GM18520 (cell line): Measurements from ENCODE around the gene EP400.
A peak's percentile ranks its signal among the peaks of the same experiment; 100 is the strongest.
"Not testable (repeated sequence)": the region's sequence is repeated elsewhere in the genome, so short reads cannot be mapped to it uniquely, and the experiment has no call there.

Source experiments
- ATAC-seq: cut with Tn5 transposase; IDR thresholded peaks from one replicate; pipeline ENCODE4 v1.9.1; 2021; ENCODE audit not compliant: unreplicated experiment

The EP400 gene

DNA sequence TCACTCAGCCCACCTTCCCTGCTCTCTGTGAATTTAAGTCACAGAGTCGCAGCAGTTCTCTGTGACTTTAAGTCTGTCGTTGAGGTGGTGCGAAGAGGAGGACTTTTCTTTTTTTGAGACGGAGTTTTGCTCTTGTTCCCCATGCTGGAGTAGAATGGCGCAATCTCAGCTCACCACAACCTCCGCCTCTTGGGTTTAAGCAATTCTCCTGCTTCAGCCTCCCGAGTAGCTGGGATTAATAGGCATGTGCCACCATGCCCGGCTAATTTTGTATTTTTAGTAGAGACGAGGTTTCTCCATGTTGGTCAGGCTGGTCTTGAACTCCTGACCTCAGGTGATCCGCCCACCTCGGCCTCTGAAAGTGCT is 35.8 kb downstream of the EP400 start:
- not testable (repeated sequence) for ATAC-seq

DNA sequence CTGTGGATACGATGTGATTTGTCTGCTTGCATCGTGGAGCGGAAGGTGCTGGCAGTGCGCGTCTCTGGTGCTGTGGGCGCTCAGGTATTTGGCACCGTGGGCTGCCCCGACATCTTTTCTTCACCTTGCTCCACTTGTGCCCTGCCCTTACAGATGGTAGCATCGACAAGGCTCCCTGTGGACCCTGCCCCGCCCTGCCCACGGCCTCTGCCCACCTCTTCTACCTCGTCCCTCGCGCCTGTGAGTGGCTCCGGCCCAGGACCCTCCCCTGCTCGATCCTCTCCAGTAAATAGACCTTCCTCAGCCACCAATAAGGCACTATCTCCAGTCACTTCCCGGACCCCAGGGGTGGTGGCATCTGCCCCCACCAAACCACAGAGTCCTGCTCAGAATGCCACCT is 36.6 kb downstream of the EP400 start:
- ATAC-seq, result no peak

DNA sequence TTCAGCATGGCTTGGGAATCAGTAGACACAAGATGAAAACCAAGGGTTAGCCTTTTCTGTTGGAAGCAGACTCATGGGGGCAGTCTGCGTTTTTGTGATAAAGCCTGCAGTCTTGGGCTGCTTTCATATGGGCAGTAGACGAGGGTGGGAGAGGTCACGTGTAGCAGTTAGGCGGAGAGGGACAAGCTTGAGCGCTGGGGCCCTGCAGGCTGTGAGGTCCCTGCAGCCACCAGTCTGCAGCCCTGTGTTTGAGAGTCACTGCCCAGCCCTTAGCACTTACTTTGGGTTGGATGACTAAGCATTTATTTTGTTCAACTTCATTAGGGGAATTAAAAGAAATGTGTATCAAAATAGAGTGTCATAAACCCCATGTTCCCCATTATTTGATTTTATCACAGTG is 37.2 kb downstream of the EP400 start:
- ATAC-seq, result no peak

DNA sequence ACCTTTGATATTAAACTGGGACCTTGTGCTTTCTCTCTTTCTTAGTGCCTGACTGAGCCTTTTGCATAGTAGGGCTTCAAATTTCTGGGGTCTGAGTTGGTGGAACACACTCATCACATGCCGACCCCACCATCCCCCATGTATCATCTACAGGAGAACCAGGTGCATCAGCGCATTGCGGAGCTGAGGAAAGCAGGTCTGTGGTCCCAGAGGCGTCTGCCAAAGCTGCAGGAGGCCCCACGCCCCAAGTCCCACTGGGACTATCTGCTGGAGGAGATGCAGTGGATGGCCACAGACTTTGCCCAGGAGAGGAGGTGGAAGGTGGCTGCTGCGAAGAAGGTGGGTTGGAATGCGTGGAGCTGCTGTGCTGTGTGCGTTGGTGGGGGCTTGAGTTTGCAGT is 37.8 kb downstream of the EP400 start:
- ATAC-seq, result no peak

DNA sequence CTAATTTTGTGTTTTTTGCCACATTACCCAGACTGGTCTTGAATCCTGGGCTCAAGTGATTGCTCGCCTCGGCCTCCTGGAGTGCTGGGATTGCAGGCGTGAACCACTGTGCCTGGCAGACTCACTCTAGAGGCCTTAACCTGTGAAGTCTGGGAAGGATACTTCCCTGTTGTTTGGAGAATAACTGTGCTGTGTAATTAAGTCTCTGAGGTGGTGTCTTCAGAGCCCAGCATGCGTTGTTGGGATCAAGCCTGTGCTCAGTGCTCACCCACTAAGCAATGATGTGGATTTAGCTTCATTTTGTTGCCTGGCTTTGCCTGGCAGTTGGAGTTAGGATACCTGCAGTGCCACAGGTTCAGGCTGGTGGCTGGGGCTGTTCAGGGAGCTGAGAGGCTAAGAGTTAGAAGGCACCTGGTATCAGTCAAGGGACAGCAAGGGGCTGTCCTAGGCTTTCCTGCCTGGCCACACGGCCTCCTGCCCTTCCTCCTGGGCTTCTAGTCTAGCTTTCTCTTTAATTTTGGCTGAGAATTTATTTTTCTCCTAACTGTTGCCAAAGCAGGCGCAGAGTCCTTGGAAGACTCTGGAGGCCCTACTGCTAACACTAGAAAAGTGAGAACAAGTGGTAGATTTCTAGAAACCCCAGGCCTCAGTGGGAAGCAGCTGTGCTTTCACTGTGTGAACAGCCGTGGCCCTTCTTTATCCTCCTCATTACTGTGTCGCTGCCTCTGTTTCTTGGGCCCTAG is 38.5 kb downstream of the EP400 start:
- no peak for ATAC-seq

DNA sequence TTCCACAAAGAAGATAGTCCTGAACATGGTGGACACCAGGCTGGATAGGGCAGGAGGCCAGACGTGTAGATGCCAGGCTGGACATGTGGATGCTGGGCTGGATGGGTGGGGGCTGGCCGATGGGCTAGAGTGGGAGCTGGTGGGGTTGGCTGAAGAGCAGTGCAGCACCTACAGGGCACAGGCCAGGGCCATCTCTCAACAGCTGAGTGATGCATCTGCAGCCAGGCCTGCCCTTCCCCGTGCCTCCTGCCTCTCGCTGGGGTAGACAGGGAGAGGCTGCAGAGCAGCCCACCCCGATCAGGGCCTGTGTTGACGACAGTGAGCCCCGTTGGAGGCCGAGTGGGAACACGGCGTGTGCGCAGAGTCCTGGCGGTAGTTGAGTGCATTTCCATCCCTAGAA is 39.3 kb downstream of the EP400 start:
- no peak for ATAC-seq

DNA sequence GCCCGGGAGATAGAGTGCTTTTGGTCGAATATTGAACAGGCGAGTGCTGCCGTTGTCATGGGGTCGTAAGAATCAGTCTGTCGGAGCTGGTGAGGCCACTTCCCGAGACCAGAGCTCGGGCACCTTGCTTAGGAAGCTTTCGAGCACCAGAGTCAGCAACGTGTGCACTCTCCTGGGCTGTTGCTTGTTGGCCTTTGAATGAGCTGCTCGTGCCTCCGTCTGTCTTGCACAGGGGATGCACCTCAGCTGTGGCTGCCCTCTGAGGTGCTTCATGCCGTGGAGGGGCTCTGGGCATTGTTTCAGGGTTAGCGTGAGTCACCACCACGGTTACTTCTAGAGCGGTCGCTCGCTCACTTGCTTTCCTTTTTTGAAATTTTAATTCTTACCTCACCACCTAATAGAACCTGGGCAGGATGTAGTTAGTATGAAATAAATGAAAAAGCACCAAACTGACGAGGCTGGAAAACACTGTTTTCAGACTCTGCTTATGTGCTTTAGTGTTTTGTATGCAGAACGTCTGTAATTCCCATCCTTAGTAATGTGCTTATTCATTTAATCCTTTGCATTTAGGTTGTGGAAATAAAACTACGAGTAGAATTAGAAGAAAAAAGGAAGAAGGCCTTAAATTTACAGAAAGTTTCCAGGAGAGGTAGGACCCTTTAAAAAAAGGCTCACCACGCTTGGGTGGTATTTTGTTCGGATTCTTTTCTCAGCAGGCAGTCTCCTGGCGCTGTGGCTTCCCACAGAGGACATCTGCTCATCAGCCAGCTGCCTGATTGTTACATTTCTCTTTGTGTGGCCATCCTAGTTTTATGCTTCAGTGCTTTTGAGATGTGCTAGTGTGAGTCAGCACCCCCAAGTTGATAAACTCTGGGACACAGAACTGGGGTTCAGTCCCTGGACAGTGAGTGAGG is 40.6 kb downstream of the EP400 start:
- ATAC-seq, result no peak

DNA sequence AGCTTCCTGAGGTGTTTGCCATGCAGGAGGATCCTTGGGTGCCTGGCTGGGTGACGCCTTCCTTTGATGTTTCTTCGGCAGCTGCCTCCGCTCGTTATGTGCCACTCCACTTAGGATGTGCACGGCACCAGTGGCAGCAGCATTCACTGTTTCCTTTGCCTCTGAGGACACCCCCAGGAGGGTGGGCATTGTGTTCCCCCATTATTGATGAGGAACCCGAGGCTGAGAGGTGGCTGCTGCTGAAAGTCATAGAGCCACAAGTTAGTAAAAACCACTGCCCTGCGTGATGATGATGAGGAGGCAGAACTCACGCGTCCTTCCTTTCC is 41.2 kb downstream of the EP400 start:
- ATAC-seq, result no peak

DNA sequence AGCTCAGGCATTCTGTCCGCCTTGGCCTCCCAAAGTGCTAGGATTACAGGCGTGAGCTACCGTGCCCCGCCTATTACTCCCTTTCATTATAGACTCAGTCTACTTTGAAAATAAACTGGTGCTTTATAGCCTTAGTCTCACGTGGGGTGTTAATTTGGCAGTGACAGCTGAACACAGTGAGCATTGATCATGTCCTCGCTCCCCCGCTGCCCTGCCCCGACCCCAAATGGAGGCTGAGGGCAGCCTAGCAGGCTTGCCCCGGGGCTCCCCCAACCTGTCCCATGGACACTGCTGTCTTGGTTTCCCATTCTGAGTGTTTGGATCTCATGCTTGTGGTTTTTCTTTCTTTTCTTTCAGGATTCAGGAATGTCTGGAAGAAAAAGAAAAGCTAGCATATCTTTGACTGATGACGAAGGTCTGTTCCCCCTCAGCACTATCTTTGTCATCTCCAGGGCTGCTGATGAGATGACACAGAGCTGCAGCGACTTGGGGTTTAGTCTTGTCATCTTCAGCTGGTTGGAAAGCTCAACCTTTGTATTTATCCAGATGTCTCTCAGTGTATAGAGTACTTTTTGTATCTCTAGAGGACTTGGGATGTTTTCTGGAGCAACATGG is 42.2 kb downstream of the EP400 start:
- ATAC-seq, result no peak

DNA sequence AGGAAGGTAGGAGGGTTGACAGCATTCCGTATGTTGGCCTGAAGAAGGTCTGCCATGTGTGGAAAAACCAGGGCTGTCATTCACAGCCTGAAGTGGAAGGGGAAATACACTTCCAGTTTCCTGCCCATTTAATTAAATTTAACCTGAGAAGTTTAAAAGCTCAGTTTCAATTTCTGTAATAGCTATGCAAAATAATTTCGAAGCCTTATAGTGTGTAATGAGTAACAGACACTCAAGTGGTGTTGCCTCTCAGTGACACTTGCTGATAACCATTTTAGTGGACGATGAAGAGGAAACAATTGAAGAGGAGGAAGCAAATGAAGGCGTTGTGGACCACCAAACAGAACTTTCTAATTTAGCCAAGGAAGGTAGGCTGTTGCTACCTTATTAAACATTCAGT is 44.8 kb downstream of the EP400 start:
- ATAC-seq, result peak; percentile 73

DNA sequence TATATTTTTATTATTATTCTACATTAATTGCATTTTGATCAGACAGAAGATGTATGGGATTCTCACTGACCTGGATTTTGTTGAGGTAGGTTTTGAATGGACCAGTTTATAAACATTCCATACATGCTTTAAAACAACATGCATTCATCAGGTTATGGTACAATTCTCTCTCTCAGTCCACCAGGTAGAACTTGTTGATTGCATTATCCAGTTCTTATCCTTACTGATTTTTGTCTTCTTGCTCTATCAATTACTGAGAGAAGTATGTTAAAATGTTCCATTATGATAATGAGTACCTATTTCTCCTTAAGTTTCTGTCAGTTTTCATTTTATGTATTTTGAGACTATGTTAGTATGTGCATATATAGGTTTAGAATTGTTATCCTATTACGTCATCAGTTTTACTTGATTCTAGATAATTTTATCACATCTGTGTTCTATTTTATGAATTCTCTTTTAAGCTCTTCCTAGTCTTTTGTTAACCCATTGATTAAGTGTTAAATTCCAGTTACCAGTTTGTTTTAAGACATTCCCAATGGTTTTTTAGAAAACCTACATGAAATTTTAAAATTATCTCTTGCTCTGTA is 50.6 kb downstream of the EP400 start:
- ATAC-seq, result no peak

DNA sequence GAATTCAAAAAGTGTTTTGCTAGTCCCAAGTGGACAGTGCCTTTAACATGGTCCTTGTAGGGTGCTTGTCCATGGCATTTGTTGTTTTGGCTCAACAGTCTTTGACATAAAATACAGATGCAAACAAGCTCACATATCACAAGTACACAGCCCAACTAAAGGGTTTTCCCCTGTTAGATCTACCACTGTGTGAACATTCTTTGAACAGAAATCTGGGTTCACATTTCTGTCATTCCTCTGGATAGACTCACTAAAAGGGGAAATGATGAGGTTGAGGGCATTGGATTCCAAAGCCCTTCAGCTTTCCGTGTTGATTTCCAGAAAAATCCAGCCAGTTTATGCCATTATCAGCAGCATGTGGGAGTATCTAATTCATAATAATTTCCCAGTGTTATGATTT is 54.1 kb downstream of the EP400 start:
- ATAC-seq, result no peak

DNA sequence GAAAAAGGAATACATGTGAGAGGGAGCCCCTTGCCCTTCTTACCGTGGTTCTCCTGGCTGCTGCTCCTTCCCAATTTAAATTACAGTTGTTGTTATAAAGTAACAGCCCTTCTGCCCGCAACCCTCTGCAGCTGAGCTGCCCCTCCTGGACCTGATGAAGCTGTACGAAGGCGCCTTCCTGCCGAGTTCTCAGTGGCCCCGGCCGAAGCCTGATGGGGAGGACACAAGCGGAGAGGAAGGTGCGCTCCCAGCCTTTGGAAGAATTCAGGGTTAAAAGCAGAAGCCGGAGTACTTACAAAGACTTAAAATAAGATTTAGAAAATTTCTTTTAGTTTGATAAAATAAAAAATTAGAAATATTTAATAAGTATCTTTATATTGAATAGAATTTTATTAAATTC is 55.2 kb downstream of the EP400 start:
- no peak for ATAC-seq

DNA sequence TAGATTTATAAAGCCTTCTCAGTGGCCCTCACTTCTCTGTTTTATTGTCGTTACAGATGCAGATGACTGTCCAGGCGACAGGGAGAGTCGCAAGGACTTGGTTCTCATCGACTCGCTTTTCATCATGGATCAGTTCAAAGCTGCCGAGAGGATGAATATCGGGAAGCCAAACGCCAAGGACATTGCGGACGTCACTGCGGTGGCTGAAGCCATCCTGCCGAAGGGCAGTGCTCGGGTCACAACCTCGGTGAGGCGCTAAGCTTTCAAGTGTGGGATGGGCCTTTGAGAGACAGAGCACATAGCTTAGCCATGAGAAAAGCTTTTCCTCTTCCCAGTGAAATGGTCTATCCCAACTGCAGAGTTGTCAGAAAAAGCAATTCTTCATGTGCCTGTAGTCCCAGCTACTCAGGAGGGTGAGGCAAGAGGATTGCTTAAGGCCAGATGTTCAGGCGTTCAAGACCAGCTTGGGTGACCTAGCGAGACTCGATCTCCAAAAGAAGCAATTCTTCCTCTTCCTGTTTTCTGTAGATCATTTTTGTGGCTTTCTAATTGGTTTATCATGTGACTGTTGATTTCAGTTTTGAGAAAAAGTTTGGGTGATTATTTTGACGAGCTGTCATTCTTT is 56.4 kb downstream of the EP400 start:
- ATAC-seq, result no peak

DNA sequence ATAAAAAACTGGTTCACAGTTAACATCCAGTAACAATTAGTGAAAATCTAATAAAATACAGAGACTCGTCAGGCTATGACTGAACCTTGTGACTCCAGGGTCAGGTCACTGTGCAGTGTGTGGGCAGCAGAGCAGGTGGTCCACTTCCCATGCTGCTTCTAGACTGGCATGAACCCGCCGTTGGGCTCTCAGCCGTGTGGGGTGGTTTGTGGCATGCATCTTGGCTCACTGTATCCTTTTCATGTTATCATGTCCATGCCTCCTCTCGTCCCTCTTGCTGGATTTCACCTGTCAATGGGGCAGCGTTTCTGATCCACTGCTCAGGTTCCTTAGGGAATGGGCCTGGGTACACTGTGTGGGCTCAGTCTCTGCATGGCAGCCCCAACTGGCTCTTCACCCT is 57.3 kb downstream of the EP400 start:
- no peak for ATAC-seq

DNA sequence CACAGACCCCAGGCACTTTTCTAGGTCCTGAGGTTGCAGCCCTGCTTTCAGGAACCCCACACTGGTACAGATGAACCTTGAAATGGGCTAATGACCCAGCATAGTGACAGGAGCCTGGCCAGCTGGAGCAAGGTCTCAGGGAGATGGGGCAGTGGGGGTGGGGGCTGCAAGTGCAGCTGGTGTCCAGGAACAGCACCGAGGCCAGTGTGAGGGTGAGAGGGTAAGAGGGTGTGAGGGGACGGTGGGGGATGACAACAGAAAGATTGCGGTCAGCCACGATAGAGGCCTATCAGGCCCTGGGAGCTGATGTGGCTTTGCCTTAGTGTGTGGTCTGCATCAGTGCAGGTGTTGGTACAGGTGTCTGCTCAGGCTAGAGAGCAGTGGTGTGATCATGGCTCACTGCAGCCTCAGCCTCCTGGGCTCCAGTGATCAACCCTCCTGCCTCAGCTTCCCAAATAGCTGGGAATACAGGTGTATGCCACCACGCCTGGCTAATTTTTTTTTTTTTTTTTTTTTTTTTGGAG is 59.7 kb downstream of the EP400 start:
- no peak for ATAC-seq

DNA sequence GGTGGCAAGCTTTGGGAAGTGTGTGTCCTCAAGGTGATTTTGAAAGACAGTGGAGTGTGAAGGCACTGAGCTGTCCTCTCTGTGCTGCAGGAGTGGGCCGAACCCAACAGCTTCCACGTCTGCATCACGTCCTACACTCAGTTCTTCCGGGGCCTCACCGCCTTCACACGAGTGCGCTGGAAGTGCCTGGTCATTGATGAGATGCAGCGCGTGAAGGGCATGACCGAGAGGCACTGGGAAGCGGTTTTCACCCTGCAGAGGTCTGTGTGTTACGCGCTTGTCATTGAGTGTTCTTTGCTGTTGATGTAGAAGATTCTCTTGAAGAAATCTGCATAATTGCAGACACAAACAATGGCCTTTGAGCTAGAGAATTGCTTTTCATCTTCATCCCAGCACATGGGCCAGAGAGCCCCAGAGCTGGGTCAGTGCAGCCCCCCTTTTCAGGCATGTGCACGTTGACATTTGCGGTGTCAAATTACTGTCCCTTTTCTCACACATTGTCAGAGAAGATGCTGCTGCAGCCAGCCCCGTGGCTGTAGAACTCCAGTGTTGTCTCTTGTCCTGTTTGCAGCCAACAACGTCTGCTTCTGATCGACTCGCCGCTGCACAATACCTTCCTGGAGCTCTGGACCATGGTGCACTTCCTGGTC is 63.3 kb downstream of the EP400 start:
- ATAC-seq, result no peak

DNA sequence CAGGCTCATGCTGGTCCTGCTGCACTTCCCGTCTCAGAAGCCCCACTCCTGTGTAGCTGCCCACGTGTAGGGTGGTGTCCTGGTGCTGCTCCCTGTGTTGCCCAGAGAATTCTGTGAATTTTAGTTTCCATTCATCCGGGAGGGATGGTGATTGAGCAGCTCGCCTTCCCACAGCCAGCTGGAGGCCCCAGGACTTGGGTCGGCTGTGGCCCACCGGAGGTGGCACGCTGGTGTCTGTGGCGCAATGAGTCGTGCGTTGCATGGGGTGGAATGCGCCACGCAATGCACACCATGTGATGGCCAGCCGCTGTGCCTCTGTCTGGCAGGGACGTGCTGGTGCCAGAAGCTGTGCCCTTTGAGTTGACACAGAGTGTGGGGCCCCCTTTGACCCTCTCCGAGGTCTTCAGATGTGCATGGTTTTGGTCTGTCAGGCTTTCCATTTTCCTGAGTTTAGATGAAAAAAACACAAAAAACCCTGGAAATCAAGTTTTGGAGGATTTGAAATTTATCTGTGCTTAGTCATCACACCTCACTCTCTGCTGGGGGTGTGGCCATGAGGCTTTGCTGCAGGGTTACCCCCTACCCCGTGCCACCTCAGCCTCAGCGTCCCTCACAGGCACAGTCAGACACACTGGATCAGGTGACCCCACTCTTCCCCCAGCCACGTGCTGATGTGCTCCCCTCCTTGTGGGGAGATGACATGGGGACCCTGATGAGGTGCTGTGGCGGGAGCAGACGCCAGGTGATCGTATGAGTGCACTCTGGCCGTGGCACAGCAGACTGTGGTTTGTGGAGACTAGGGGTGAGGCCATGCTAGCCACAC is 64.6 kb downstream of the EP400 start:
- ATAC-seq, result no peak

DNA sequence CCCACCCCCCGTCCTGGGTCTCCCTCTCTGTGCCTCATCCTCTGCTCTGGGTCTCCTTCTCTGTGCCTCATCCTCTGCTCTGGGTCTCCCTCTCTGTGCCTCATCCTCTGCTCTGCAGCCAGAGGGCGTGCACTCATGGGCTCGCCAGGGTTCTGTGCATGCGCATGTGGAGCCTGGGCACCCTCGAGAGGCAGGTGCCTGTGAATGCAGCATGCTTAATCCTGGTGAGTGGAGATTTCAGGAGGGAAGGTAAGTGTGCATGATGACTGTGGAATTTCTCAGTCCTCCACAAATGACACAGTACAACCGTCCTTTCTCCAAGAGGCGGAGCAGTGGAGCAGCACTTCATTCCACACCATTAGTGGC is 65.2 kb downstream of the EP400 start:
- ATAC-seq, result no peak
